ENCODE measurements around the gene CDH16.
"Not testable (repeated sequence)": the region's sequence is repeated elsewhere in the genome, so short reads cannot be mapped to it uniquely, and the experiment has no call there.

Gene CDH16

GRCh38 chr16:66918803-66919568 lies at the start of gene CDH16:
Gene CDH16, minus strand, starts transcription at chr16:66918885. Its CDS starts 820 bp downstream, at chr16:66918065.
- no peak for DNase-seq

GRCh38 chr16:66964049-66964448 lies 45.4 kb upstream of the CDH16 start:
- no peak for DNase-seq

DNA sequence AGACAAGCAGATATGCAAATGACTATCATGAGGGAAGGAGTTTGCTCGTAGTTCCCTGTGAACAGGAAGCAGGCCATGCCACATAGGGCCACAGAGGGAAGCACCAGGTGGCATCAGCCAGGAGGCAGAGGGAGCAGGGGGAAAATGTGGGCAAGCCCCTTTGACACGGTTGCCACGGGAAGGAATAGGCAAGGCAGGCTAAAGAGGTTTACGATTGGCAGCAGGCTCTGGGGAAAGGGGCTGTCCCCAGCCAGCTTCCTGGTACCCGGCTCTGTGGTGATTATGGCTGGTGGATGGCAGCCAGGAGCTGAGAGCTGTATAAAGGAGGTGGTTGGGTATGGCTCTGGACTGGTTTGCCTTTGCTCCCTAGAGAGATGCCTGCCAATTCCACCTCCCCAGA lies 43.2 kb upstream of the CDH16 start:
- DNase-seq = no peak

DNA sequence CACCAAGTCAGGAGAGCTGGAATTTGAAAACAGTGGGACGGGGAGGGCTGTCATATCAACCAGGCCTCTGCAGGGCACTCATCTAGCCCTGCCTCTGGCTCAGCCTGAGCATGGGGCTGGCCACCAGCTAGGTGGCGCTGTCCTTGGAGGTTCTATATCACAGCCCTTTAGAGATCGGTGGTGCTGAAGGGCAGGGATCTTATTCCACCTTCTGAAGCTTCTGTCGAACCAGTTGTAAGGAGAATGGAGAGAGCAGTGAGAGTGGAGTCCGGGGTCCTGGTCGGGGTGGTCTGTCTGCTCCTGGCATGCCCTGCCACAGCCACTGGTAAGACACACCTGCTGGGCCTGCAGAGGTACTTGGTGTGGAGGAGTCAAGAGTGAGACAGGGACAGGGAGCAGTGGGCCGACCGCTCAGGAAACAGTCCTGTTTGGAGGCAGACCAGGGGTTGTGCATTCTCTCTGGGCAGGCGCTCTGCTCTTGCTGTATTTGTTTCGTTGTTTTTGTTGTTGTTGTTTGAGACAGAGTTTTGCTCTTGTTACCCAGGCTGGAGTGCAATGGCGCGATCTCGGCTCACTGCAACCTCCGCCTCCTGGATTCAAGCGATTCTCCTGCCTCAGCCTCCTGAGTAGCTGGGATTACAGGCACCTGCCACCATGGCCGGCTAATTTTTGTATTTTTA lies 42.5 kb upstream of the CDH16 start, which contains the start of gene CES3:
Gene CES3, plus strand, starts transcription at position 202 of the 680 bp plus-strand sequence. Its CDS starts 42 bp downstream, at position 244.
- no peak for DNase-seq

DNA sequence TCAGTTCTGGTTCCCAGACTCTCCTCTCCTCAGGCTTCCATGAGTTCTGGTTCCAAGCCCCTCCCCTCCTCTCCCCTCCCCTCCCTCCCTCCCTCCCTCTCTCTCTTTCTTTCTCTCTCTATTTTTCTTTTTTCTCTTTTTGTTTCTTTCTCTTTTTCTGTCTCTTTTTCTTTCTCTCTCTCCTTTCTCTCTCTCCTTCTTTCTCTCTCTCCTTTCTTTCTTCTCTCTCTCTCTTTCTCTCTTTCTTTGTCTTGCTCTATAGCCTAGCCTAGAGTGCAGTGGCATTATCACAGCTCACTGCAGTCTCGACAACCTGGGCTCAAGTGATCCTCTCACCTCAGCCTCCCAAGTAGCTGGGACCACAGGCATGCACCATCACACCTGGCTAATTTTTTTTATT lies 41.6 kb upstream of the CDH16 start:
- no peak for DNase-seq

- no peak for DNase-seq
These were observed 41.0 kb upstream of the CDH16 start for GRCh38 chr16:66959704-66960161.

- DNase-seq = no peak
These were observed 40.4 kb upstream of the CDH16 start for GRCh38 chr16:66958857-66959703.

GRCh38 chr16:66956154-66956457 lies 37.4 kb upstream of the CDH16 start:
- not testable (repeated sequence) for DNase-seq

DNA sequence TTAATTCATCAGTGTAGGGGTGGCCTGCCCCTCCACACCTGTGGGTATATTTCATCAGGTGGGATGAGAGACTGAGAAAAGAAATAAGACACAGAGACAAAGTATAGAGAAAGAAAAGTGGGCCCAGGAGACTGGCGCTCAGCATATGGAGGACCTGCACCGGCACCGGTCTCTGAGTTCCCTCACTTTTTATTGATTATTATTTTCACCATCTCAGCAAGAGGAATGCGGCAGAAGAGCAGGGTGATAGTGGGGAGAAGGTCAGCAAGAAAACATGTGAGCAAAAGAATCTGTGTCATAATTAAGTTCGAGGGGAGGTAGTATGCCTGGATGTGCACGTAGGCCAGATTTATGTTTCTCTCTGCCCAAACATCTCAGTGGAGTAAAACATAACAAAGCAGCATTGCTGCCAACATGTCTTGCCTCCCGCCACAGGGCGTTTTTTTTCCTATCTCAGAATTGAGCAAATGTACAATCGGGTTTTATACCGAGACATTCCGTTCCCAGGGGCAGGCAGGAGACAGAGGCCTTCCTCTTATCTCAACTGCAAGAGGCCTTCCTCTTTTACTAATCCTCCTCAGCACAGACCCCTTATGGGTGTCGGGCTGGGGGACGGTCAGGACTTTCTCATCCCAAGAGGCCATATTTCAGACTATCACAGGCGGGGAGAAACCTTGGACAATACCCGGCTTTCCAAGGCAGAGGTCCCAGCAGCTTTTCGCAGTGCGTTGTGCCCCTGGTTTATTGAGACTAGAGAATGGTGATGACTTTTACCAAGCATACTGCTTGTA lies 36.9 kb upstream of the CDH16 start:
- not testable (repeated sequence) for DNase-seq

GRCh38 chr16:66954097-66954659 lies 35.5 kb upstream of the CDH16 start:
- DNase-seq = no peak

DNA sequence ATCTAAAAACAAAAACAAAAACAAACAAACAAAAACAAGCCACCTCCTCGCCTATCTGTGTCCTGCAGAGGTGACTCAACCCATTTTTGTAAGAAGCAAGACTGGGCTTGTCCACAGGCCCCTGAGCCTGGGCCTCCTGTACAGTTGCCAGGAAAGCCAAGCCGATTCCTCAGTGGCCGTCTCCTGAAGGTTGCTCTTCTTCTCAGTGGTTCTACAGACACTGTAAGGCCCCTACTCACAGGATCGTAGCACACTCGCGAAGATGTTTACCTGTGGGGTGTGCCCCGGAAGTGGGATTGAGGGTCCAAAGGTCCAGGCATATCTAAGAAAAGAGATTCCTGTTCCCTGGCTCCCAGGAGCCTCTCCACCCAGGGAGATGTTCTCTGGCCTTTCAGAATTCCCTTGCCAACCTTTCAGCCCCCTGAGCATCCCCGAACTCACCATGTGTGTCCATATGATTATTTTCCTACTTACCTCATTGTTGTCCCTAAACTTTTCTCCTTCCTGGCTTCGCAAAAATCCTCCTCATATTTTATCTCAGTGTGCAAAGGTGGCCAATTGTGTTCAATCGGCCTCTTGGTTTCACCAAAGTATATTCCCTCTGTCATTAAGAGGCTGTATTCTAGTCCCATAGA lies 34.9 kb upstream of the CDH16 start:
- DNase-seq = no peak

DNA sequence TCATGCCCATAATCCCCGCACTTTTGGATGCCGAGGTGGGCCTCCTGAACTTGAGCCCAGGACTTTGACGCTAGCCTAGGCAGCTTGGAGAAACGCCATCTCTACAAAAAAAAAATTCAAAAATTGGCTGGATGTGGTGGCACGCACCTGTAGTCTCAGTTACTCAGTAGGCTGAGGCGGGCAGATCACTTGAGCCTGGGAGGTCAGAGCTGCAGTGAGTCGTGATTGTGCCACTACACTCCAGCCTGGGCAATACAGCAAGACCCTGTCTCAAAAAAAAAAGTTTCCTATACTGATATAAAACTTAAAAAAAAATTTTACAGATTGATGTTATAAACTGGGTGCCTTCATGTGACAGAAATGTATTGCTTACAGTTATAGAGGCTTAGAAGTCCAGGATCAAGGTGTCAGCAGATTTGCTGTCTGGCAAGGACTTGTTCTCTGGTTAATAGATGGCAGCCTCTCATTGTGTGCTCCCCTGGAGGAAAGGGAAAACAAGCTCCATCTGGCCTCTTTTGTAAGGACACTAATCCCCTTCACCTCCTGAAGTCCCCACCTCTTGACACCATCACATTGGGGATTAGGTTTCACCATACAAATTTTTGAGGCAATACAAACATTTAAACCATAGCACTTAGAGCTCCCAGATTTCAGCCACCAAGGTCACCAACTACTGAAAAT lies 33.9 kb upstream of the CDH16 start:
- DNase-seq = no peak

GRCh38 chr16:66950971-66951790 lies 32.5 kb upstream of the CDH16 start:
- DNase-seq = no peak

- DNase-seq = no peak
These were observed 31.8 kb upstream of the CDH16 start for GRCh38 chr16:66950437-66950836.

DNA sequence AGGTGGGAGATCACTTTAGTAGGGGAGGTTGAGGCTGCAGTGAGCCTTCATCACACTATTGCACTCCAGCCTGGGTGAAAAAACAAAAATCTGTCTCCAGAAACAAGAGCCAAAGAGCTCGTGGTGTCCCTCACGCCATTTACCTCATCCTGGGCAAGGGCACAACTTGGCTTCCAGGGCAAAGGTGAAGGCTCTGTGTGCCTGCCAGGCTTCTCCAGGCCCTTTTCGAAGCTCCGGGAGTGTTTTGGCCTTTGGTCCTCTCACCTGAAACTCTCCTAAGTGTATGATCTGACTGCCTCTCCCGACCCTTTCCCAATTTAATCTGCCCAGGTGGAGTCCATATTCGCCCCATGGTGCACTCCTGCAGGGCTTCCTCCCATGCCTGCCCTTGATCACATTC lies 30.8 kb upstream of the CDH16 start:
- DNase-seq = no peak

DNA sequence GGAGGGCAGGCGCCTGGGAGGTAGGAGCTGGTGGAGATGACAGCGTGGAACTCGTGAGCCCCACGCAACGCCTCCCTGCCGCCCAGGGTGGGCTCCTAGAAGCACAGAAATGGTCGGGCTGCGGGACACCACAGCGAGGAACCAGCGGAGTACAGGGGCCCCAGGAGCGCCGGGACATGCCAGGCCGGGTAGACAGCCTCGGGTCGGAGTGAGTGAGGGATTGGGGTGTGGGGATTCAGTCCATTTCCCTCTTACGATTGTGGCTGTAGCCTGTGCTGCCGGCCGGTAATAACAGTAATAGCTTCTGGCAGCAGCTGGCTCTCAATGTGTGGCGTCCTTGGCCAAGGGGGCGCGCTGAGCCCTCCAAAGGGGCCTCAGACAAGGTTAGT lies 30.1 kb upstream of the CDH16 start:
- no peak for DNase-seq

GRCh38 chr16:66948134-66948836 lies 29.6 kb upstream of the CDH16 start:
- DNase-seq = no peak

DNA sequence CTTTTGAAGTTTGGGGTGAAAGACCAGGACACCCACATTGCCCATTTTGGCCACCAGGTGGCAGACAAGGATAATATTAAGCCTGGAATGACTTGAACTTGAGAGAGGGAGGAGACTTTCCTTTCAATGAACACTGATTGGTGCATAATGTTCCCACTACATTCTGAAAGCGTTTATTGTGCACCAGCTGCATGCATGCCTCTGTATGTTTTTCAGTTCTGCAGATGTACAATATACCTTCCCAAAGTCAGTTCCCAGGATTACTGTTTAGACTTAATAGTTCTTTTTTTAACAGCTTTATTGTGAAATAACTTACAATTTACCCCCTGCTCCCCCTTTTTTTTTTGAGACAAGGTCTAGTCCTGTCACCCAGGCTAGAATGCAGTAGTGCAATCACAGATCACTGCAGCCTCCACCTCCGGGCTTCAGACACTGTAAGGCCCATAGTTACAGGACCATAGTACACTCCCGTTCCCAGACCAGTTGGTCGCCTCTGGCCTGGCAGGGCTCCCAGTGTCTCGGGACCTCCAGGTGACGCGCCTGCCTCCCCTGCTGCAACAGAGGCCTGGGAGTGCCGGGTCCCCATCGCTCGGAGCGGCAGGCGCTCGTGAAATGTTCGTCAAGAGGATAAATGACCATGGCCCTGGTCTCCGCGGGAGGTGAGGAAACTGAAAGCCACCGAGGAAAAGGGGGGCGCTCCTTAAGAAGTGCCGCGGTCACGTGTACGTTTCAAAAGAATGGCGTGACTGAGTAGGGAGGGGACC lies 28.8 kb upstream of the CDH16 start:
- peak; percentile 47 for DNase-seq

DNA sequence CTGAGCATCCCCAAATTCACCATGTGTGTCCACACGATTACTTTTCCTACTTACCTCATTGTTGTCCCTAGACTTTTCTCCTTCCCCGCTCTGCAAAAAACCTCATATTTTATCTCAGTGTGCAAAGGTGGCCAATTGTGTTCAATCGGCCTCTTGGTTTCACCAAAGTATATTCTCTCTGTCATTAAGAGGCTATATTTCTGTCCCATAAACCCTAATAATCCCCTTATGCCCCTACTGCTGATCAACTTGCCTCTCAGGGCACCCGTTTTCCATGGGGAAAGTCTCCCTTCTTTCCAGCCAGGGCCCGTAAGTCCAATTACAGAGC lies 28.3 kb upstream of the CDH16 start:
- DNase-seq = no peak
